AG09319 (cell line): ENCODE data around the gene CARNS1.

Experiments used
- DNase-seq: peaks from one replicate; pipeline ENCODE4 v3.0.0-alpha.2; 2010; ENCODE audit warnings: low read depth; ENCODE audit errors: extremely low read depth
- TF ChIP-seq, protein P1 (sequence below): IDR thresholded peaks from 2 replicates; pipeline ENCODE4 v1.5.1; 2011; ENCODE audit warnings: low read depth, mild to moderate bottlenecking, inconsistent platforms, low read length, moderate library complexity

Gene CARNS1

DNA sequence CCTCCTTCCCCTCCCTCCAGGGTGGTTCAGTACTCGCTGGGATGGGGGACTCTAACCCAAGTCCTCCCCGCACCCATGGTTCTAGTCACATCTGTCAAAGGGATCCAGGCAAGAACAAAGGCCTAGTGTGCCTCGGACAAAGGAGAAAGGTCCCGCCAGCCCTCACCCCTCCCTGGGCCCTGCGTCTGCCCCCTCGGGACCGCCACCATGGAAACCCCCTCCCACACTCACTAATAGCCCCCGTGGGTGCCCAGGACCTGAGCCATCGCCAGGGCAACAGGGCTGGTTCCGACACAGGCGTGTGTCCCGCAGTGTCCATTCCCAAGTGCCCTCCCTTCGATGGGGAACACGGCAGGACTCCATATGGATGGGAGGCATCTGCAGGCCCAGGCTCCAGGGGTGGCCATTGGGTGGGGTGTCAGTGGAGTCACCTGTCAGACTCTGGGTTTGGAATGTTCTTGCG lies 5.1 kb upstream of the CARNS1 start:
- DNase-seq = no peak
- TF ChIP-seq, protein P1, sequence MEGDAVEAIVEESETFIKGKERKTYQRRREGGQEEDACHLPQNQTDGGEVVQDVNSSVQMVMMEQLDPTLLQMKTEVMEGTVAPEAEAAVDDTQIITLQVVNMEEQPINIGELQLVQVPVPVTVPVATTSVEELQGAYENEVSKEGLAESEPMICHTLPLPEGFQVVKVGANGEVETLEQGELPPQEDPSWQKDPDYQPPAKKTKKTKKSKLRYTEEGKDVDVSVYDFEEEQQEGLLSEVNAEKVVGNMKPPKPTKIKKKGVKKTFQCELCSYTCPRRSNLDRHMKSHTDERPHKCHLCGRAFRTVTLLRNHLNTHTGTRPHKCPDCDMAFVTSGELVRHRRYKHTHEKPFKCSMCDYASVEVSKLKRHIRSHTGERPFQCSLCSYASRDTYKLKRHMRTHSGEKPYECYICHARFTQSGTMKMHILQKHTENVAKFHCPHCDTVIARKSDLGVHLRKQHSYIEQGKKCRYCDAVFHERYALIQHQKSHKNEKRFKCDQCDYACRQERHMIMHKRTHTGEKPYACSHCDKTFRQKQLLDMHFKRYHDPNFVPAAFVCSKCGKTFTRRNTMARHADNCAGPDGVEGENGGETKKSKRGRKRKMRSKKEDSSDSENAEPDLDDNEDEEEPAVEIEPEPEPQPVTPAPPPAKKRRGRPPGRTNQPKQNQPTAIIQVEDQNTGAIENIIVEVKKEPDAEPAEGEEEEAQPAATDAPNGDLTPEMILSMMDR = no peak

DNA sequence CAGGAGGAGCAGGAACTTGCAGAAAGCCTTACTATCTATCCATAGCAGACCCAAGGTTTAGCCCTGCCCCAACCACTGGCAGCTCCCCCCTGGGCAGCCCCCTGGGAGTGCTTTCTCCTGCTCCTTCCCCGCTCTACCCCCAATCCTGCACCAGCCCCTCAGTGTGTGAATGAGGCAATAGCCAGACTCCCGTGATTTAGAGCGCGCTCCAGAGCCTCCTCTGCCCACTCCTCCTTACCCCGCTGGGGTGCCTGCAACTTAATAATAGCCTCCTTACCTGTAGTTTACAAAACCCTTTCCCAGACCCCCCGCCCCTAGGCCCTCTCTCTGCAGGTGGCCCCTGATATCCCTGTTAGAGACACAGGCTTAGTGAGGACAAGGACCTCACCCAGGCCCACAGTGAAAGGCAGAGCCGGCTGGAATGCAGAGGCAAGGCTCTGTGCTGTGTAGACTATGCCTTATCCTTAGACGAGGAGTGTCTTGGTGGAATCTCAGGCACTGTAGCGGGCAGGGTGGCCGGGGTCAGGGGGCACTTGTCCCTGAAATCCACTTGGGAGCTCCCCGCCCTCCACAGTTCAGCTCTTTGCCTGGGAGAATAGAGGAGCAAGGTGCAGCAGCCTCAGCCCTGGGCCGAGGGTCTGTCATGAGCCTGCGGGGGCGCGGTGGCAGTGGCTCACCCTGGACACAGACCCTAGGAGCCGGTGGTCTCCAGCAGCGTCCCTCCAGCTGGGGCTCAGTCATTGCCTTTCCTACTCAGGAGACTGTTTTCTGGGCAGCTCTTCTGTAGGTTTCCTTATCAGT lies 4.3 kb upstream of the CARNS1 start:
- TF ChIP-seq, protein P1 = no peak

GRCh38 chr11:67411785-67412152 lies 3.7 kb upstream of the CARNS1 start:
- TF ChIP-seq, protein P1 = no peak
- no peak for DNase-seq

More for the DNA sequence above, 4.3 kb upstream of the CARNS1 start:
- DNase-seq = no peak

- TF ChIP-seq, protein P1 = no peak
- no peak for DNase-seq
These were observed 2.8 kb upstream of the CARNS1 start for GRCh38 chr11:67412495-67413179.

GRCh38 chr11:67413266-67413849 lies 2.1 kb upstream of the CARNS1 start:
- TF ChIP-seq, protein P1 = no peak
- no peak for DNase-seq

DNA sequence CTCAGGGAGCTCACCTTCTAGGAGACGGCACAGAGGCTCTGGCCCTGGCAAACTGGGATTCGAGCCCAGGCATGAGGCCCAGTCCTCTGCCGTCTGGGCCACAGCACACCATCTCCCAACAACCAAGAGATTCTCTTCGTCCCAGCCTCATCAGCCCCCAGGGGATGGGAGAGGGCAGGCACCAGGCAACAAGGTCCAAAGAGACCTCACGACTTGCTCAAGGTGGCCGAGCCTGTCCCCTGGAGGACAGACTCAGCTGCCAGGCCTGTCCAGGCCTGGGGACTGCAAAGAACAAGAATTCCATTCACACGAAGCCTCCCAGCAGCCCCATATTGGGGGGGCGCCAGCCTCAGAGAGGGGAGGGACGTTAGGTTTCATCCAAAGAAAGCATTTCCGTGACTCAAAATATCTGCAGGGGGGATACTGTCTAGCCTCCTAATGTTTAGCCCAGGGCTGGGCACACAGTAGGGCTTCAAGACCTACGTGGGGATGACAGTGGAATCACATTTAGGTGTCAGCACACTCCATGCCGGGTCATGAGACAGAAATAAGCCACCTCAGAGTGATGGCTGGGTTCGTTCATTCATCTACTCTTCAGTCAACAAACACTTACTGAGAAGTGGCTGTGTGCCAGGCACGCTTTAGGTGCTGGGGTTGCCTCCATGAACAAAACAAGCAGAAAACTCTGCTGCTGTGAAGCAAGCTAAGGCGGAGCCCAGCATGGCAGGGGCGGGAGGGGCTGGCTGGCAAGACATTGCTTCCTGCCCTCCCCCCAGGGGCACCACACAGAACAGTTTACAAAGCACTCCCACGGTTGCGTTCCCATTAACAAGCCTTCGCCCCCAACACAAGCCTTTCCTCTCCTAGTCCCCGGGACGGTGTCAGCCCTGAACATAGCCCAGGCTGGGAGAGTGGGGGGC lies 1.2 kb downstream of the CARNS1 start:
- no peak for DNase-seq

More for the DNA sequence above, 1.2 kb downstream of the CARNS1 start:
- TF ChIP-seq, protein P1 = no peak
